CD4-positive, CD25-positive, alpha-beta regulatory T cell (primary cell): Measurements from ENCODE around the gene UMPS. TPM values are rescaled to one million over a fixed set of nuclear protein-coding genes. Genes with fewer than 3 reads are reported as not detected.

ENCODE experiments used
- ATAC-seq, 2 donors: fragments of 150-1000 bp; cut with Tn5 transposase; one replicate each; pipeline ENCODE4 v1.10.0; 2021; ENCODE audit warnings: low read depth in 2 of 2, moderate number of reproducible peaks in 2 of 2, moderate library complexity in 1 of 2
- DNase-seq, 3 donors: peaks; one replicate each; pipeline versions ENCODE4 v3.0.0 to v3.0.0-alpha.2; 2012 to 2022; ENCODE audit warnings: mixed read lengths in 1 of 3
- H3K27ac ChIP-seq: one replicate; pipeline ENCODE4 v1.7.0; 2013; ENCODE audit warnings: mild to moderate bottlenecking, low read length; ENCODE audit not compliant: insufficient read depth, poor library complexity, severe bottlenecking
- H3K27me3 ChIP-seq: one replicate; pipeline ENCODE4 v1.7.0; 2013; ENCODE audit warnings: low read length; ENCODE audit not compliant: control insufficient read depth, insufficient read depth
- H3K36me3 ChIP-seq: one replicate; pipeline ENCODE4 v1.7.0; 2013; ENCODE audit warnings: mild to moderate bottlenecking, low read length, moderate library complexity; ENCODE audit not compliant: control insufficient read depth, insufficient read depth
- H3K4me1 ChIP-seq: 2 replicates; pipeline ENCODE4 v1.7.0; 2013; ENCODE audit warnings: mild to moderate bottlenecking, low read length; ENCODE audit not compliant: insufficient read depth, control insufficient read depth, poor library complexity, severe bottlenecking
- H3K4me3 ChIP-seq: one replicate; pipeline ENCODE4 v1.7.0; 2013; ENCODE audit warnings: low read depth, mild to moderate bottlenecking, low read length, moderate library complexity
- H3K9me3 ChIP-seq, 2 experiments: 1 replicate in 1 of 2; 2 replicates in 1 of 2; pipeline ENCODE4 v1.7.0; 2013; ENCODE audit warnings: low read length in 2 of 2, mild to moderate bottlenecking in 1 of 2, moderate library complexity in 1 of 2; ENCODE audit not compliant: control insufficient read depth in 2 of 2
- H3K27ac Mint-ChIP-seq, 3 donors: one replicate each; pipeline ENCODE4 v1.8.0; 2020 to 2022; ENCODE audit warnings: mild to moderate bottlenecking in 3 of 3, mixed read lengths in 3 of 3, moderate library complexity in 2 of 3
- H3K27me3 Mint-ChIP-seq: one replicate; pipeline ENCODE4 v1.8.0; 2022; ENCODE audit warnings: mild to moderate bottlenecking, mixed read lengths
- H3K36me3 Mint-ChIP-seq: one replicate; pipeline ENCODE4 v1.8.0; 2020; ENCODE audit warnings: mixed read lengths
- H3K4me1 Mint-ChIP-seq, 4 donors: one replicate each; pipeline ENCODE4 v1.8.0; 2020 to 2022; ENCODE audit warnings: mixed read lengths in 4 of 4, mild to moderate bottlenecking in 1 of 4
- H3K4me3 Mint-ChIP-seq, 4 donors: one replicate each; pipeline ENCODE4 v1.8.0; 2020 to 2022; ENCODE audit warnings: mild to moderate bottlenecking in 4 of 4, mixed read lengths in 4 of 4, moderate library complexity in 3 of 4
- H3K9me3 Mint-ChIP-seq, 7 donors: one replicate each; pipeline ENCODE4 v1.8.0; 2020 to 2022; ENCODE audit warnings: mixed read lengths in 7 of 7, mild to moderate bottlenecking in 3 of 7, moderate library complexity in 2 of 7
- polyA plus RNA-seq, 4 donors: library from polyadenylated mRNA; unstranded; fragments of 300-500 nt; fragmentation: Illumina TruSeq; gene quantifications; one replicate each; pipeline ENCODE4 v1.2.3, GENCODE V29; 2021
- total RNA-seq: library from RNA; stranded (reverse); gene quantifications from one replicate; pipeline ENCODE4 v1.2.3, GENCODE V29; 2022

Gene UMPS
- total and polyA plus RNA-seq, 5 donors from 2014 or later: 11.7 to 36.1 (median 23.3) TPM

- Histone ChIP-seq H3K4me3 (no peak overlapping the region), H3K36me3 (no peaks in the 10 kb centered on the region), H3K9me3 (no peaks in the 10 kb centered on the region), H3K4me1 (no peaks in the 10 kb centered on the region), H3K27me3 (no peaks in the 10 kb centered on the region), H3K27ac (no peak overlapping the region)
- no peak overlapping the region for H3K27ac Mint-ChIP-seq
- H3K9me3 Mint-ChIP-seq: no peaks in the 10 kb centered on the region
- H3K4me3 Mint-ChIP-seq: no peak overlapping the region
- DNase-seq: no peak
- peaks cover 4% of the 10 kb centered on the region for H3K27me3 Mint-ChIP-seq
- no peak for ATAC-seq
- H3K4me1 Mint-ChIP-seq: peaks cover 0 to 6% (median 4%) of the 10 kb centered on the region in 4 donors
- no peaks in the 10 kb centered on the region for H3K36me3 Mint-ChIP-seq
Observed at GRCh38 chr3:124759666-124760401, 29.6 kb downstream of the UMPS start.

GRCh38 chr3:124760601-124761000 lies 30.3 kb downstream of the UMPS start:
- Histone ChIP-seq H3K36me3 (no peaks in the 10 kb centered on the region), H3K4me1 (no peaks in the 10 kb centered on the region), H3K9me3 (no peaks in the 10 kb centered on the region), H3K27ac (no peak overlapping the region), H3K27me3 (no peaks in the 10 kb centered on the region), H3K4me3 (no peak overlapping the region)
- Mint-ChIP-seq H3K4me3 (no peak overlapping the region), H3K27me3 (peaks cover 2% of the 10 kb centered on the region), H3K4me1 (peaks cover 0 to 6% (median 4%) of the 10 kb centered on the region in 4 donors), H3K27ac (no peak overlapping the region), H3K36me3 (no peaks in the 10 kb centered on the region), H3K9me3 (no peaks in the 10 kb centered on the region)
- no peak for DNase-seq
- no peak for ATAC-seq

GRCh38 chr3:124761250-124761796 lies 31.1 kb downstream of the UMPS start:
- Histone ChIP-seq H3K9me3 (no peaks in the 10 kb centered on the region), H3K36me3 (no peaks in the 10 kb centered on the region), H3K4me1 (no peaks in the 10 kb centered on the region), H3K27me3 (no peaks in the 10 kb centered on the region), H3K27ac (no peak overlapping the region), H3K4me3 (peak overlapping the region; percentile 48)
- Mint-ChIP-seq H3K4me3 (peak overlapping the region in 3 of 4 donors; percentile 49 to 78 (median 70)), H3K27me3 (peaks cover 9% of the 10 kb centered on the region), H3K36me3 (no peaks in the 10 kb centered on the region), H3K9me3 (no peaks in the 10 kb centered on the region), H3K27ac (peak overlapping the region in 1 of 3 donors; percentile 4), H3K4me1 (peaks cover 0 to 6% (median 4%) of the 10 kb centered on the region in 4 donors)
- DNase-seq (peak; percentile 57 to 77 (median 72)), ATAC-seq (peak; percentile 74)

- no peaks in the 10 kb centered on the region for H3K4me1 ChIP-seq
- ATAC-seq (no peak), DNase-seq (no peak)
- Mint-ChIP-seq H3K27ac (no peak overlapping the region), H3K4me1 (peaks cover 0 to 6% (median 4%) of the 10 kb centered on the region in 4 donors), H3K4me3 (peak overlapping the region in 1 of 4 donors; percentile 4), H3K36me3 (no peaks in the 10 kb centered on the region), H3K27me3 (peaks cover 12% of the 10 kb centered on the region), H3K9me3 (no peaks in the 10 kb centered on the region)
- no peaks in the 10 kb centered on the region for H3K36me3 ChIP-seq
- no peaks in the 10 kb centered on the region for H3K9me3 ChIP-seq
- no peaks in the 10 kb centered on the region for H3K27me3 ChIP-seq
- no peak overlapping the region for H3K4me3 ChIP-seq
- no peak overlapping the region for H3K27ac ChIP-seq
Observed at GRCh38 chr3:124761935-124762660, 31.8 kb downstream of the UMPS start.

GRCh38 chr3:124762661-124763011 lies 32.4 kb downstream of the UMPS start:
- peaks cover 0 to 6% (median 4%) of the 10 kb centered on the region in 4 donors for H3K4me1 Mint-ChIP-seq
- Histone ChIP-seq H3K4me3 (no peak overlapping the region), H3K4me1 (no peaks in the 10 kb centered on the region), H3K27me3 (no peaks in the 10 kb centered on the region), H3K9me3 (no peaks in the 10 kb centered on the region), H3K36me3 (no peaks in the 10 kb centered on the region), H3K27ac (no peak overlapping the region)
- DNase-seq: no peak
- H3K4me3 Mint-ChIP-seq: no peak overlapping the region
- H3K9me3 Mint-ChIP-seq: no peaks in the 10 kb centered on the region
- no peak for ATAC-seq
- peaks cover 12% of the 10 kb centered on the region for H3K27me3 Mint-ChIP-seq
- no peak overlapping the region for H3K27ac Mint-ChIP-seq
- H3K36me3 Mint-ChIP-seq: no peaks in the 10 kb centered on the region

- DNase-seq (no peak), ATAC-seq (no peak)
- Histone ChIP-seq H3K36me3 (no peaks in the 10 kb centered on the region), H3K27me3 (no peaks in the 10 kb centered on the region), H3K9me3 (no peaks in the 10 kb centered on the region), H3K27ac (no peak overlapping the region), H3K4me1 (no peaks in the 10 kb centered on the region), H3K4me3 (no peak overlapping the region)
- H3K27ac Mint-ChIP-seq: peak overlapping the region in 1 of 3 donors; percentile 18
- H3K27me3 Mint-ChIP-seq: peaks cover 12% of the 10 kb centered on the region
- H3K4me1 Mint-ChIP-seq: peaks cover 0 to 6% (median 4%) of the 10 kb centered on the region in 4 donors
- no peaks in the 10 kb centered on the region for H3K9me3 Mint-ChIP-seq
- H3K36me3 Mint-ChIP-seq: no peaks in the 10 kb centered on the region
- no peak overlapping the region for H3K4me3 Mint-ChIP-seq
Observed at GRCh38 chr3:124763206-124763605, 33.0 kb downstream of the UMPS start.

GRCh38 chr3:124763644-124764358 lies 33.5 kb downstream of the UMPS start:
- H3K27ac Mint-ChIP-seq: peak overlapping the region in 1 of 3 donors; percentile 26
- H3K4me3 Mint-ChIP-seq: no peak overlapping the region

More at GRCh38 chr3:124763644-124764358, 33.5 kb downstream of the UMPS start:
- Histone ChIP-seq H3K9me3 (no peaks in the 10 kb centered on the region), H3K27ac (no peak overlapping the region), H3K27me3 (no peaks in the 10 kb centered on the region), H3K36me3 (no peaks in the 10 kb centered on the region), H3K4me3 (no peak overlapping the region), H3K4me1 (no peaks in the 10 kb centered on the region)
- H3K27me3 Mint-ChIP-seq: peaks cover 12% of the 10 kb centered on the region
- no peak for ATAC-seq
- peaks cover 0 to 6% (median 4%) of the 10 kb centered on the region in 4 donors for H3K4me1 Mint-ChIP-seq
- no peaks in the 10 kb centered on the region for H3K36me3 Mint-ChIP-seq
- no peak for DNase-seq
- no peaks in the 10 kb centered on the region for H3K9me3 Mint-ChIP-seq
